CD4-positive, alpha-beta T cell treated with Interleukin-17A for 1 hour (primary cell): Measurements from ENCODE around the gene SSBP4.

Experiments used
- DNase-seq: peaks from one replicate; pipeline ENCODE4 v3.0.0-alpha.2; 2020

SSBP4 gene

DNA sequence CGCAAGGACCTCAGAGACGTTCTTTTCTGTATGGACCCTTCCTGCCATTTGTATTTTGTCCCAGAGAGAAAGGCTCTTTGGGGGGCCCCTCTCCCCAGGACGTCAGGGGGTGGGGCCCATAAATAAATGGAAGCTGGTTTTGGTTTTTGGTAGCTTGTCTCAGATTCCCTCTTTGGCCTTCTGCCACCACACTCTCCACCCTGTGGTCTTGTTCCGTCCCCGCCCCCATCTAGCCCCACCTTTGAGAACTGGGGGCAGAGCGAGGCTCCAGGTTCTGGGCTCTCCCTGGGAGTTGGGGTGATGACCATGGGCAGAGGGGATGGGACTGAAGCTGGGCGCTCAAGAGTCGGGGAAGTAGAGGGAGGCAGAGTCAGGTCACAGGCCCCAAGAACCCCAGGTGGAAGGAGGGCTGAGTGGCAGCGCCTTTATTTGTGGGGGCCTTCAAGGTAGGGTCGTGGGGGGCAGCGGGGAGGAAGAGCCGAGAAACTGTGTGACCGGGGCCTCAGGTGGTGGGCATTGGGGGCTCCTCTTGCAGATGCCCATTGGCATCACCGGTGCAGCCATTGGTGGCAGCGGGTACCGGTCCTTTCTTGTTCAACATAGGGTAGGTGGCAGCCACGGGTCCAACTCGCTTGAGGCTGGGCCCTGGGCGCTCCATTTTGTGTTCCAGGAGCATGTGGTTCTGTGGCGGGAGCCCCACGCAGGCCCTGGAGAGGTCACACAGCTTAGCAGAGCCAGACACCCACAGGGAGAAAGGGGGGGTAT lies 15.4 kb downstream of the SSBP4 start:
- no peak for DNase-seq

- DNase-seq: no peak
Observed at GRCh38 chr19:18435178-18435841, 16.1 kb downstream of the SSBP4 start.

GRCh38 chr19:18435842-18436670 lies 16.9 kb downstream of the SSBP4 start:
- DNase-seq: no peak

- DNase-seq: peak; percentile 89
Observed at GRCh38 chr19:18436671-18437490, 17.7 kb downstream of the SSBP4 start.

GRCh38 chr19:18437491-18438330 lies 18.5 kb downstream of the SSBP4 start, which contains the start of gene ISYNA1:
TSS of gene ISYNA1 (minus strand) at chr19:18438133. CDS start at chr19:18437979, 154 bp downstream.
- DNase-seq: peak; percentile 70

GRCh38 chr19:18438331-18439024 lies 19.3 kb downstream of the SSBP4 start:
- DNase-seq: no peak

DNA sequence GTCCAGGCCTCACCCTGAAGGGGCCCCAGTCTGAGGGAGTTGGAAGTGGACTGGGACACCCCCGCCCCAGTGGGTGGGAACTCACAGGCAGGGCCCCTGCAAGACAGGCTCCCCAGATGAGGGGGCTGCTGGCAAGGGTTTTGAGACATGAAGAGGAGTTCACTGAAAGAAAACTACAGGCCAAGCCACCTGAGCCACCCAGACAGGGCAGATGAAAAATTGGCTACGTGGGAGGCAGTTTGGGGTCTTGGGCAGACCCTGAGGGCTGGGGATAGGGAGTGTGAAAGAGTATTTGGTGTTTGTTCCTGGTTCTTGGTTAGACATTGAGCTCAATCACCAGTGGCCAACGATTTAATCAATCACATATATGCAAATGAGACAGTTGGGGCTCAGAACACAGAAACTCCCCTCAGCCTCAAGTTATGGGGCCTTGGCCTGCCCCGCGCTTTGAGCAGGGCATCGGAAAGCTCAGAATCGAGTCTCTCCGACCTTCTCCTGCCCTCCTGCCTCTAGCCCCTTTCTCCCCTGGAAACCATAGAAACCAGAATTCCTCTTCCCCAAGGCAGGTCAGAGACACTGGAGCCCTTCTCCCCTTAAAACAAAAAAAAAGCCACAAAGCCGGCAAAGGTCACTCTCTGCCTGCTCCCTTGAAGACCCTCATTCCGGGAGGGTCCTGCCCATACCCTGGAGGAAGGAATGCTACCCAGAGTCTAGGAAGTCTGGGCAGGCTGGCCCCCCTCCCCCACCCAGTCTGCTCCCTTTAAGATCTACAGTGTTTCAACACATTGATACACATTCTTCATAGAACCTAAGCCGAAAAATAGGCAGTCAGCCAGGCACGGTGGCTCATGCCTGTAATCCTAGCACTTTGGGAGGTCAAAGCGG lies 20.1 kb downstream of the SSBP4 start:
- no peak for DNase-seq

DNA sequence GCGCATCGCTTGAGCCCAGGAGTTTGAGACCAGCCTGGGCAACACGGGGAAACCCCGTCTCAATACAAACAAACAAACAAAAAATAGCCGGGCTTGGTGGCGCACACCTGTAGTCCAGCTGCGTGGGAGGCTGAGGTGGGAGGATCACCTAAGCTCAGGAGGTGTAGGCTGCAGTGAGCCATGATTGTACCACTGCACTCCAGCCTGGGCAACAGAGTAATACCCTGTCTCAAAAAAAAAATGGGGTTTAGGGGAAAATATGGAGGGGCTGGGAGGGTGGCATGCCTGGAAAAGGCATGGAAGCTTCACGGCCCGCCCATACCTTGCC lies 20.7 kb downstream of the SSBP4 start:
- no peak for DNase-seq

DNA sequence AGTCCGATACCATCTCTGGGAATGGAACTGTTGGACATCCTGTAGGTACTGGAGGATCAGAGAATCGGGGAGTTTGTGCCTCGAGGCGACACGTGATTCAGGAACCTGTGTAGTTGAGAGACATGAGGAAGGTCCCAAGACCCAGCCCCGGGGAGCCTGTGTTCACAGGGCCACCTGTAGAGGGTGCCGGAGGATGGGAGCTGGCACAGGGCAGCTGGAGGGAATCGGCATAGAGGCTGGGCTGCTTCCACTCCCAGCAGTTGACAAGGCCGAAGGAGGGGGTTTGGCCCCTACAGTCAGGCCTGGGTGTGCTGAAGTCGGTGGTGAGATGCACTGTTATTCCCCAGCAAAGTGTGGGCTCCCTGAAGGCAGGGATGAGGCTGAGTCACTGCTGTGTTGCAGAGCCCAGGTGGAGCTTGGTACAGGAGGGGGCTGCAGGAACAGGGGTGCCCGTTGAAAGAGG lies 21.2 kb downstream of the SSBP4 start:
- DNase-seq: peak; percentile 45

DNA sequence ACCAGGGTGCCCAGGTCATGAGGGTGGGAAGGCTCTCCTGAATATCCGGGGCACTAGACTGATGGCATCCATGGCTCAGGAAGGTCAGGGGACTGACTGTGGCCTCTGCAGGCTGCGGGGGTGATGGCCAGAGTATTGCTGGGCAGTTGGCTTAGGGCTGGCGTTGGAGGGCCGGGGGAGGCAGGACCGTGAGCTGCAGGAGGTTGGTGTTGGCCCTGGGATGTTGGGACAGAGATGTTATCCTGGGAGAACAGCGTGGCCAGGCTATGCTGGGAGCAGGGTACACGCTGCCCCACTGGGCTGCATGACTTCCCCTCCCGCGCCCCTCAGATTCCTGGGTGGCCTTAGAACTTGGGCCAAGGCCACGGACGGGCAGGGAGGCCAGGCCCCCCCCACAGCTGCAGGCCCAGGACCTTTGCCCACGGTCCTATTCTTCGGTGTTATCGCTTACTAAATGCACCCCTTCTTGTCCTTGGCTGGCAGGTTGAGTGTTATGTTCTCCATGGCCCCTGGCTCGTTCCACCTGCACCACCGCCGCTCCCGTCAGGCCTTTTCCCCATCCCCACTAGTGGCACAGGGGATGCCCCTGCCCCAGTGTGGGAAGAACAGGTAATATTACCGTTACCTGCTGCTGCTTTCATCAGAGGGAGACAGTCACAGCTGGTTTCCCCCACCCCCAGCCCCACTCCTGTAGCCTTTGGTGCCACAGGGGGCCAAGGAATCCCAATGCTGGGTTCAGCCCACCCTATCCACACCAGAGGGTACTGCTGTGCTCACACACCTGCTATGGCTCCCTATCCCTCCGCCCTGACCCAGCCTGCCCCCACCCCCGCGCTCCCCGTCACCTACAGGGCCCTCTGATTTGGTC lies 22.0 kb downstream of the SSBP4 start:
- no peak for DNase-seq

GRCh38 chr19:18441804-18442788 lies 22.9 kb downstream of the SSBP4 start:
- peak; percentile 78 for DNase-seq

DNA sequence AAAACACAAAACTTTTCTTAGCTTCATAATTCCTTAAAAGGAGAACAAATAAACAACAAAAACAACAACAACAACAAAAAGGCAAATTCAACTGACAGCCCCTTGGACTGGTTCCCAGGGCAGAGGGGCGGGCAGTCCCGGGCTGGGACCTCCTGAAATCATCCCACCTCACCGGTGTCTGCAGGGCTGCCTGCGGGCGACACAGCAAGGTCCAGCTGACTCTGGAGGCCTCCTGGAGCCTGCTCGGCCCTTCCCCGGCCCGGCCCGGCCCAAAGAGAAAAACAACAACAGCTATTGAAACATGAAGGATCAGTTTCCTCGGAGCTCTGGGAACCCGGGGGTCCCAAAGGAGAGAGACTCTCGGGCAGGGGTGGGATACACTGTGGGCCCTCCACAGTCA lies 23.7 kb downstream of the SSBP4 start:
- DNase-seq: no peak

DNA sequence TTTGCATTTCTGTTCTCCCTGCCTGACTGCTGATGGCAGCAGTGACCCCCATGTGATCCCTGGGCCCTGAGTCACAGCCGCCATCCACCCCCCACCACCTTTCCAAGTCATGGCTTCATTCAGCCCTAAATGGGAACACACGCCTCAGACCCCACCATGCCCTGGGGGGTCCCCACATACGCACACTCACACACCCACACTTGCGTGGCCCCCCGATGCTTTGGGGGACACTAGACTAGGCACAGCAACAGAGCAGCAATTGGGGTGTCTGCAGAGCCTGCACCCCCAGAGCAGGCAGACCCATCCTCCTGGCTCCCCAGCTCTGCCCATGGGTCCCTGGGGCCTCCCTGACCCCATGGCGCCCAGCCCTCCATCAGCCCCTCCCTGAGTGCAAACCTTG lies 24.2 kb downstream of the SSBP4 start:
- DNase-seq: no peak

GRCh38 chr19:18443831-18444230 lies 24.6 kb downstream of the SSBP4 start:
- no peak for DNase-seq

GRCh38 chr19:18444513-18444912 lies 25.3 kb downstream of the SSBP4 start:
- no peak for DNase-seq

GRCh38 chr19:18445262-18445948 lies 26.2 kb downstream of the SSBP4 start:
- no peak for DNase-seq
